Endothelial cell of umbilical vein (primary cell): ENCODE measurements around the gene SULT1C3.

Source experiments
- JUN ChIP-seq: IDR thresholded peaks from 2 replicates; pipeline ENCODE4 v1.6.1; 2011; ENCODE audit warnings: borderline replicate concordance, low read depth; ENCODE audit not compliant: insufficient read length, insufficient read depth
- POLR2A ChIP-seq: IDR thresholded peaks from 2 replicates; pipeline ENCODE4 v1.6.1; 2012; ENCODE audit warnings: low read depth, mild to moderate bottlenecking, control low read depth, low read length
- TF ChIP-seq, protein P1 (sequence below), 2 donors: IDR thresholded peaks; 1 replicate in 1 of 2; 2 replicates in 1 of 2; pipeline ENCODE4 v1.5.1; 2011; ENCODE audit warnings: low read length in 2 of 2, mild to moderate bottlenecking in 2 of 2, moderate library complexity in 2 of 2, control low read depth in 1 of 2, inconsistent platforms in 1 of 2, low read depth in 1 of 2; ENCODE audit not compliant: insufficient read depth in 1 of 2; ENCODE audit errors: extremely low read depth in 1 of 2

DNA sequence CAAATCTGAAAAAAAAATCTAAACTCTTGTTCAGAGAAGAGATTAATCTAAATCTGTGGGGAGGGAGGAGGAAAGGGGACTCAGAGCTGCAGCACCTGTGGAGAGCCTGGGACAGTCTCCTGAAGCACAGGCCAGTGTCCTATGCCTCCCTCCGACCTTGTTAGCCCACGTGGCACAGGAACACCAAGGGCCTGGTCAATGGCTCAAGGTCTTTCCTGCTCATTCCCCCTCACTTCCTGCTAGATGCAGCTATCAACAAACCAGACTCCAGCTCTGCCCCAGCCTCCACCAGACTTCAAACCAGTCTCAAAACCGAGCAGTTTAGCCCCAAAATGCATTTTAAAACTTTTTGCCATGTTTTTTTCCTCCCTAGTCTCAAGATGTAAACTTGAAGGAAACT, 20.1 kb upstream of the SULT1C3 start:
- no peak for TF ChIP-seq JUN
- TF ChIP-seq, protein P1, sequence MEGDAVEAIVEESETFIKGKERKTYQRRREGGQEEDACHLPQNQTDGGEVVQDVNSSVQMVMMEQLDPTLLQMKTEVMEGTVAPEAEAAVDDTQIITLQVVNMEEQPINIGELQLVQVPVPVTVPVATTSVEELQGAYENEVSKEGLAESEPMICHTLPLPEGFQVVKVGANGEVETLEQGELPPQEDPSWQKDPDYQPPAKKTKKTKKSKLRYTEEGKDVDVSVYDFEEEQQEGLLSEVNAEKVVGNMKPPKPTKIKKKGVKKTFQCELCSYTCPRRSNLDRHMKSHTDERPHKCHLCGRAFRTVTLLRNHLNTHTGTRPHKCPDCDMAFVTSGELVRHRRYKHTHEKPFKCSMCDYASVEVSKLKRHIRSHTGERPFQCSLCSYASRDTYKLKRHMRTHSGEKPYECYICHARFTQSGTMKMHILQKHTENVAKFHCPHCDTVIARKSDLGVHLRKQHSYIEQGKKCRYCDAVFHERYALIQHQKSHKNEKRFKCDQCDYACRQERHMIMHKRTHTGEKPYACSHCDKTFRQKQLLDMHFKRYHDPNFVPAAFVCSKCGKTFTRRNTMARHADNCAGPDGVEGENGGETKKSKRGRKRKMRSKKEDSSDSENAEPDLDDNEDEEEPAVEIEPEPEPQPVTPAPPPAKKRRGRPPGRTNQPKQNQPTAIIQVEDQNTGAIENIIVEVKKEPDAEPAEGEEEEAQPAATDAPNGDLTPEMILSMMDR (IDR thresholded peaks at IDR 0.05; ENCODE audit: extremely low read depth in 1 of 2, insufficient read depth in 1 of 2, low read depth in 1 of 2, low read length in 2 of 2): no peak
- no peak for TF ChIP-seq POLR2A
